ENCODE measurements around the gene GOLGA6A.

The GOLGA6A gene

GRCh38 chr15:74032046-74032445 is 50.3 kb downstream of the GOLGA6A start:
- Histone ChIP-seq H3K4me2 (ENCODE audit: low read length) (no peak overlapping the region), H3K9me3 (ENCODE audit: low read length) (no peaks in the 10 kb centered on the region), H3K4me3 (ENCODE audit: low read depth, low read length, poor library complexity, severe bottlenecking) (no peak overlapping the region), H3K36me3 (ENCODE audit: insufficient read depth, low read length) (peaks cover 7% of the 10 kb centered on the region; the same call in 1 of the 2 replicates), H3K9ac (ENCODE audit: low read length) (no peak overlapping the region), H3K4me1 (ENCODE audit: insufficient read depth, low read length, severe bottlenecking) (no peaks in the 10 kb centered on the region), H3K27ac (ENCODE audit: low read depth, low read length, poor library complexity, severe bottlenecking) (no peak overlapping the region), H3K79me2 (ENCODE audit: insufficient read depth, low read length) (no peaks in the 10 kb centered on the region), H3K27me3 (ENCODE audit: insufficient read depth, low read length) (no peaks in the 10 kb centered on the region), H4K20me1 (ENCODE audit: insufficient read depth, low read length) (no peaks in the 10 kb centered on the region), H3K9me2 (ENCODE audit: low read depth, low read length) (no peaks in the 10 kb centered on the region), H3F3A (ENCODE audit: insufficient read depth, low read length) (no peaks in the 10 kb centered on the region), H2AFZ (ENCODE audit: low read length) (no peak overlapping the region)
- TF ChIP-seq EZH2 (IDR thresholded peaks at IDR 0.05; ENCODE audit: borderline replicate concordance, low read length) (no peak), CTCF (IDR thresholded peaks at IDR 0.05; ENCODE audit: low read length) (no peak)

- H3K9ac ChIP-seq (ENCODE audit: low read length) = no peak overlapping the region
- no peaks in the 10 kb centered on the region for H3K4me1 ChIP-seq (ENCODE audit: insufficient read depth, low read length, severe bottlenecking)
- no peaks in the 10 kb centered on the region for H4K20me1 ChIP-seq (ENCODE audit: insufficient read depth, low read length)
- H3K36me3 ChIP-seq (ENCODE audit: insufficient read depth, low read length) = peaks cover 20% of the 10 kb centered on the region; the same call in 1 of the 2 replicates
- H2AFZ ChIP-seq (ENCODE audit: low read length) = no peak overlapping the region
- H3K27ac ChIP-seq (ENCODE audit: low read depth, low read length, poor library complexity, severe bottlenecking) = no peak overlapping the region
- H3F3A ChIP-seq (ENCODE audit: insufficient read depth, low read length) = no peaks in the 10 kb centered on the region
- H3K4me3 ChIP-seq (ENCODE audit: low read depth, low read length, poor library complexity, severe bottlenecking) = no peak overlapping the region
- H3K79me2 ChIP-seq (ENCODE audit: insufficient read depth, low read length) = no peaks in the 10 kb centered on the region
- no peaks in the 10 kb centered on the region for H3K9me2 ChIP-seq (ENCODE audit: low read depth, low read length)
- no peak for TF ChIP-seq EZH2 (IDR thresholded peaks at IDR 0.05; ENCODE audit: borderline replicate concordance, low read length)
- TF ChIP-seq CTCF (IDR thresholded peaks at IDR 0.05; ENCODE audit: low read length) = no peak
- H3K4me2 ChIP-seq (ENCODE audit: low read length) = no peak overlapping the region
- H3K27me3 ChIP-seq (ENCODE audit: insufficient read depth, low read length) = no peaks in the 10 kb centered on the region
- H3K9me3 ChIP-seq (ENCODE audit: low read length) = no peaks in the 10 kb centered on the region
Measured at GRCh38 chr15:74028646-74029045, 53.7 kb downstream of the GOLGA6A start.

GRCh38 chr15:74027688-74028087 is 54.7 kb downstream of the GOLGA6A start:
- Histone ChIP-seq H3K4me3 (ENCODE audit: low read depth, low read length, poor library complexity, severe bottlenecking) (no peak overlapping the region), H3K27me3 (ENCODE audit: insufficient read depth, low read length) (no peaks in the 10 kb centered on the region), H3K4me1 (ENCODE audit: insufficient read depth, low read length, severe bottlenecking) (no peaks in the 10 kb centered on the region), H3F3A (ENCODE audit: insufficient read depth, low read length) (no peaks in the 10 kb centered on the region), H3K27ac (ENCODE audit: low read depth, low read length, poor library complexity, severe bottlenecking) (no peak overlapping the region), H3K9me3 (ENCODE audit: low read length) (no peaks in the 10 kb centered on the region), H3K4me2 (ENCODE audit: low read length) (no peak overlapping the region), H3K36me3 (ENCODE audit: insufficient read depth, low read length) (peaks cover 29% of the 10 kb centered on the region), H3K79me2 (ENCODE audit: insufficient read depth, low read length) (no peaks in the 10 kb centered on the region), H3K9me2 (ENCODE audit: low read depth, low read length) (no peaks in the 10 kb centered on the region), H2AFZ (ENCODE audit: low read length) (no peak overlapping the region), H3K9ac (ENCODE audit: low read length) (no peak overlapping the region), H4K20me1 (ENCODE audit: insufficient read depth, low read length) (no peaks in the 10 kb centered on the region)
- TF ChIP-seq EZH2 (IDR thresholded peaks at IDR 0.05; ENCODE audit: borderline replicate concordance, low read length) (no peak), CTCF (IDR thresholded peaks at IDR 0.05; ENCODE audit: low read length) (no peak)

Measured in OCI-LY1 (cell line).